HEK293 (cell line): ENCODE data around the gene DNAJC4.

Source experiments
- CTCF ChIA-PET: fragments of 350-600 bp; formaldehyde crosslinking; extraction: SDS; loops from one replicate; lab custom pipeline; 2021; ENCODE audit warnings: antibody characterized with exemption; lab: Yijun Ruan, JAX
- POLR2A ChIA-PET: fragments of 300-600 bp; formaldehyde crosslinking; extraction: SDS; loops from one replicate; lab custom pipeline; 2020; ENCODE audit warnings: antibody characterized with exemption, inconsistent platforms; lab: Yijun Ruan, JAX
- H3K27ac ChIP-seq: fragments of 200-500 bp; sonication (Bioruptor generic); 2 replicates; pipeline ENCODE4 v1.5.1; 2014; ENCODE audit warnings: low read depth, low read length, control low read depth, inconsistent platforms; ENCODE audit errors: extremely low read depth
- H3K36me3 ChIP-seq, 2 experiments: fragments of 200-500 bp in 1 of 2; sonication (Bioruptor generic) in 1 of 2; 1 replicate in 1 of 2; 2 replicates in 1 of 2; pipeline ENCODE4 v1.5.1; 2014 to 2017; ENCODE audit warnings: inconsistent platforms in 2 of 2, low read length in 2 of 2; ENCODE audit not compliant: control insufficient read depth in 2 of 2, insufficient read depth in 1 of 2
- H3K4me1 ChIP-seq: fragments of 200-500 bp; sonication (Bioruptor generic); 2 replicates; pipeline ENCODE4 v1.5.1; 2014; ENCODE audit warnings: mild to moderate bottlenecking, low read length, inconsistent platforms; ENCODE audit not compliant: control insufficient read depth, insufficient read depth
- H3K4me3 ChIP-seq: 2 replicates; pipeline ENCODE4 v1.5.1; 2011; ENCODE audit warnings: low read depth, mild to moderate bottlenecking, control low read depth, low read length, moderate library complexity
- H3K9me3 ChIP-seq: fragments of 200-500 bp; sonication (Bioruptor generic); 2 replicates; pipeline ENCODE4 v1.5.1; 2014; ENCODE audit warnings: low read depth, low read length, inconsistent platforms; ENCODE audit not compliant: control insufficient read depth, insufficient read depth
- IKZF3 ChIP-seq: fragments of 450-650 bp; IDR thresholded peaks from 2 replicates; pipeline ENCODE4 v1.5.0; 2018; ENCODE audit warnings: missing biosample characterization, mild to moderate bottlenecking, missing genetic modification characterization, moderate library complexity
- KLF8 ChIP-seq: fragments of 450-650 bp; formaldehyde crosslinking; IDR thresholded peaks from 2 replicates; pipeline ENCODE4 v1.5.1; 2016; ENCODE audit warnings: missing biosample characterization, missing genetic modification characterization
- MZF1 ChIP-seq: fragments of 450-650 bp; formaldehyde crosslinking; IDR thresholded peaks from 2 replicates; pipeline ENCODE4 v1.5.1; 2017; ENCODE audit warnings: missing biosample characterization, missing genetic modification characterization, borderline replicate concordance
- PATZ1 ChIP-seq: fragments of 450-650 bp; formaldehyde crosslinking; IDR thresholded peaks from 2 replicates; pipeline ENCODE4 v1.5.1; 2016; ENCODE audit warnings: missing biosample characterization, missing genetic modification characterization
- PBX3 ChIP-seq: sonication (generic); formaldehyde crosslinking; IDR thresholded peaks from 2 replicates; pipeline ENCODE4 v1.8.1; 2022; ENCODE audit warnings: mild to moderate bottlenecking, moderate library complexity, missing genetic modification reagents
- ZBTB10 ChIP-seq: fragments of 450-650 bp; formaldehyde crosslinking; IDR thresholded peaks from 2 replicates; pipeline ENCODE4 v1.5.1; 2016; ENCODE audit warnings: missing biosample characterization, missing genetic modification characterization
- ZBTB20 ChIP-seq: fragments of 450-650 bp; formaldehyde crosslinking; IDR thresholded peaks from 2 replicates; pipeline ENCODE4 v1.5.1; 2016; ENCODE audit warnings: missing biosample characterization, missing genetic modification characterization
- ZBTB26 ChIP-seq: fragments of 450-650 bp; formaldehyde crosslinking; optimal IDR thresholded peaks from 2 replicates; pipeline ENCODE3; 2016; ENCODE audit warnings: missing biosample characterization, mild to moderate bottlenecking, missing genetic modification characterization
- ZEB2 ChIP-seq: fragments of 450-650 bp; formaldehyde crosslinking; IDR thresholded peaks from 2 replicates; pipeline ENCODE4 v1.5.1; 2016; ENCODE audit warnings: missing biosample characterization, missing genetic modification characterization
- ZNF121 ChIP-seq: fragments of 450-650 bp; formaldehyde crosslinking; IDR thresholded peaks from 2 replicates; pipeline ENCODE4 v1.5.1; 2016; ENCODE audit warnings: missing biosample characterization, missing genetic modification characterization
- ZNF157 ChIP-seq: fragments of 450-650 bp; formaldehyde crosslinking; IDR thresholded peaks from 2 replicates; pipeline ENCODE4 v1.5.1; 2016; ENCODE audit warnings: missing biosample characterization, missing genetic modification characterization
- ZNF184 ChIP-seq: fragments of 450-650 bp; IDR thresholded peaks from 2 replicates; pipeline ENCODE4 v1.5.1; 2018; ENCODE audit warnings: missing biosample characterization, mild to moderate bottlenecking, missing genetic modification characterization
- ZNF423 ChIP-seq: fragments of 450-650 bp; formaldehyde crosslinking; IDR thresholded peaks from 2 replicates; pipeline ENCODE4 v1.5.1; 2016; ENCODE audit warnings: missing biosample characterization, missing genetic modification characterization
- ZSCAN16 ChIP-seq: fragments of 450-650 bp; formaldehyde crosslinking; IDR thresholded peaks from 2 replicates; pipeline ENCODE4 v1.5.1; 2016; ENCODE audit warnings: missing biosample characterization, missing genetic modification characterization
- TF ChIP-seq, protein P1 (sequence below): fragments of 450-650 bp; formaldehyde crosslinking; IDR thresholded peaks from 2 replicates; pipeline ENCODE4 v1.5.1; 2016; ENCODE audit warnings: missing biosample characterization, missing genetic modification characterization
- TF ChIP-seq, protein P2 (sequence below): fragments of 450-650 bp; formaldehyde crosslinking; IDR thresholded peaks from 2 replicates; pipeline ENCODE4 v1.5.1; 2016; ENCODE audit warnings: missing biosample characterization, missing genetic modification characterization

Gene DNAJC4

GRCh38 chr11:64251016-64251752, 20.8 kb downstream of the DNAJC4 start, which contains the start of gene PLCB3 (continued):
- TF ChIP-seq, protein P1, sequence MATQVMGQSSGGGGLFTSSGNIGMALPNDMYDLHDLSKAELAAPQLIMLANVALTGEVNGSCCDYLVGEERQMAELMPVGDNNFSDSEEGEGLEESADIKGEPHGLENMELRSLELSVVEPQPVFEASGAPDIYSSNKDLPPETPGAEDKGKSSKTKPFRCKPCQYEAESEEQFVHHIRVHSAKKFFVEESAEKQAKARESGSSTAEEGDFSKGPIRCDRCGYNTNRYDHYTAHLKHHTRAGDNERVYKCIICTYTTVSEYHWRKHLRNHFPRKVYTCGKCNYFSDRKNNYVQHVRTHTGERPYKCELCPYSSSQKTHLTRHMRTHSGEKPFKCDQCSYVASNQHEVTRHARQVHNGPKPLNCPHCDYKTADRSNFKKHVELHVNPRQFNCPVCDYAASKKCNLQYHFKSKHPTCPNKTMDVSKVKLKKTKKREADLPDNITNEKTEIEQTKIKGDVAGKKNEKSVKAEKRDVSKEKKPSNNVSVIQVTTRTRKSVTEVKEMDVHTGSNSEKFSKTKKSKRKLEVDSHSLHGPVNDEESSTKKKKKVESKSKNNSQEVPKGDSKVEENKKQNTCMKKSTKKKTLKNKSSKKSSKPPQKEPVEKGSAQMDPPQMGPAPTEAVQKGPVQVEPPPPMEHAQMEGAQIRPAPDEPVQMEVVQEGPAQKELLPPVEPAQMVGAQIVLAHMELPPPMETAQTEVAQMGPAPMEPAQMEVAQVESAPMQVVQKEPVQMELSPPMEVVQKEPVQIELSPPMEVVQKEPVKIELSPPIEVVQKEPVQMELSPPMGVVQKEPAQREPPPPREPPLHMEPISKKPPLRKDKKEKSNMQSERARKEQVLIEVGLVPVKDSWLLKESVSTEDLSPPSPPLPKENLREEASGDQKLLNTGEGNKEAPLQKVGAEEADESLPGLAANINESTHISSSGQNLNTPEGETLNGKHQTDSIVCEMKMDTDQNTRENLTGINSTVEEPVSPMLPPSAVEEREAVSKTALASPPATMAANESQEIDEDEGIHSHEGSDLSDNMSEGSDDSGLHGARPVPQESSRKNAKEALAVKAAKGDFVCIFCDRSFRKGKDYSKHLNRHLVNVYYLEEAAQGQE (tag by site-specific recombination), result 0 out of 2 replicates have a peak, but pooled peaks have one; percentile 12

DNA sequence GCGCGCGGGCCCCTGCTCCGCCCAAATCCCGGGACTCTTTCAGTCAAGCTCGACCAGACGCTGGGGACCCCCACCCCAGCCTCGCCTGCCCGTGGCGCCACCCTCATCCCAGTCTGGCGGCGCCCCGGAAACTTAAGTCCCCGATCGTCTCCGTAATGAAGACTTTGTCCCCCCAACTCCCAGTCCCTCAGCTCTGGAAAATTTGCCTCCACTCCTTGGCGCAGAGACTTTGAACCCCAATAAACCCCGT, 21.3 kb downstream of the DNAJC4 start:
- H3K4me1 ChIP-seq, result peaks cover 10% of the 10 kb centered on the region
- POLR2A ChIA-PET, result interaction anchor here (1.2 to 4.2 kb wide), 6 partner anchors 9 to 25 kb away, joined by 4 to 52 read pairs (median 6); partner anchors contain the start of genes FKBP2 and NUDT22
- peak overlapping the region; percentile 3; the same call in 1 of the 2 replicates for H3K27ac ChIP-seq
- H3K36me3 ChIP-seq, result peaks cover 0 to 27% of the 10 kb centered on the region in 2 experiments; a peak in 1 of 3 replicates
- H3K4me3 ChIP-seq, result peak overlapping the region; percentile 48
- TF ChIP-seq ZEB2 (tag by site-specific recombination), result no peak
- peak; percentile 10 for TF ChIP-seq ZBTB26 (tag by site-specific recombination)
- CTCF ChIA-PET, result interaction anchor here (0.6 to 3.6 kb wide), 17 partner anchors 9 to 485 kb away, joined by 3 to 48 read pairs (median 4); partner anchors contain the start of genes BAD and CATSPERZ
- H3K9me3 ChIP-seq, result no peaks in the 10 kb centered on the region

DNA sequence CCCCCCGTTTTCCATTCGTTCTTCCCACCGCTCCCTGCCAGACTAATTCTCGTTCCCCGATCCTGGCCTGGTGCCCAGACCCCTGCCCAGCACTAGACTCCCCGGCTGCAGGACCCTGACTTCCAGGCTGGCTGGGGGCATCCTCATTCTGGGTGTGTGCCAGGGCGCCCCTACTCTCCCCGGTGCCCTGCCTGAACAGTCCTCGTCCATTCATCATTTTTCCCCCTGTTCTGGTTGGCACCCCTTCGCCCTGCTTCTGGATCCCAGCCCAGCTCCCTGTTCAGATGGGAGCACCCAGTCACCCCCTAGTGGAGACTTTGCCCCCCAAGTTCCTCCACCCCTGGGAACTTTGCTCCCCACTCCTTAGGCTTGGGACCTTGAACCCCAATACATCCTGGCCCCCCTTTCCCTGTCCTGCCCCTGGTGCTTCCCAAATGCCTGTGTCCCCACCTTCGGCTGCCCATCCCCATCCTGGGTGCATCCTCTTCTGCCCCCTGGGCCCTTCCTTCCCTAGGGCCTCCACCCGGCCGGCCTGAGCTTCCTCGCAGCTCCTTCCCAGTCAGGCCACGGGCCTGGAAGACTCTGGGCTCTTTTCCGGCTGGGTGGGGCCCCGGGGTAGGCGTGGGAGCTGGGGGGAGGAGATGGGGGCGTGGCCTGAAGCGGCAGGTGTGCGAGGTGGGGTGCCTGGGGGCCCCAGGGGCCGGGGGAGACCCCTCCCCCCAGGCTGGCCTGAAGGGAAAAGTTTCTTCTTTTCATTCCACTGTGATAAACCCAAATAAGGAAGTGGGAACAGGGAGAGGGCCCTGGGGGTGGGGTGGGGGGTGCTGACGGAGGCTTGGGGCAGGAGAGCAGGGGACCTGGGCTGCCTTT, 21.9 kb downstream of the DNAJC4 start:
- Histone ChIP-seq H3K4me3 (peak overlapping the region; percentile 48), H3K4me1 (peaks cover 10% of the 10 kb centered on the region), H3K9me3 (no peaks in the 10 kb centered on the region), H3K36me3 (peaks cover 0 to 27% of the 10 kb centered on the region in 2 experiments; a peak in 2 of 3 replicates), H3K27ac (peak overlapping the region; percentile 3; the same call in 1 of the 2 replicates)
- CTCF ChIA-PET, result interaction anchor here (0.6 to 3.6 kb wide), 18 partner anchors 12 to 679 kb away, joined by 3 to 48 read pairs (median 4); partner anchors contain the start of genes BAD and CATSPERZ
- POLR2A ChIA-PET, result interaction anchor here (0.5 to 4.2 kb wide), 11 partner anchors 8 to 1553 kb away, joined by 3 to 52 read pairs (median 4); partner anchors contain the start of genes ESRRA, FKBP2 and NUDT22
- TF ChIP-seq ZBTB10 (peak; percentile 95), ZNF423 (tag by site-specific recombination) (peak; percentile 84), ZBTB20 (peak; percentile 20; the same call in 1 of the 2 replicates), PBX3 (CRISPR knock-in tag) (no peak), ZSCAN16 (tag by site-specific recombination) (no peak), IKZF3 (tag by site-specific recombination) (peak; percentile 79; the same call in 1 of the 2 replicates), MZF1 (no peak), KLF8 (tag by site-specific recombination) (peak; percentile 47; the same call in 1 of the 2 replicates), ZNF121 (tag by site-specific recombination) (no peak), ZNF184 (tag by site-specific recombination) (no peak), PATZ1 (tag by site-specific recombination) (peak; percentile 67), ZNF157 (tag by site-specific recombination) (no peak)
- TF ChIP-seq, protein P2, sequence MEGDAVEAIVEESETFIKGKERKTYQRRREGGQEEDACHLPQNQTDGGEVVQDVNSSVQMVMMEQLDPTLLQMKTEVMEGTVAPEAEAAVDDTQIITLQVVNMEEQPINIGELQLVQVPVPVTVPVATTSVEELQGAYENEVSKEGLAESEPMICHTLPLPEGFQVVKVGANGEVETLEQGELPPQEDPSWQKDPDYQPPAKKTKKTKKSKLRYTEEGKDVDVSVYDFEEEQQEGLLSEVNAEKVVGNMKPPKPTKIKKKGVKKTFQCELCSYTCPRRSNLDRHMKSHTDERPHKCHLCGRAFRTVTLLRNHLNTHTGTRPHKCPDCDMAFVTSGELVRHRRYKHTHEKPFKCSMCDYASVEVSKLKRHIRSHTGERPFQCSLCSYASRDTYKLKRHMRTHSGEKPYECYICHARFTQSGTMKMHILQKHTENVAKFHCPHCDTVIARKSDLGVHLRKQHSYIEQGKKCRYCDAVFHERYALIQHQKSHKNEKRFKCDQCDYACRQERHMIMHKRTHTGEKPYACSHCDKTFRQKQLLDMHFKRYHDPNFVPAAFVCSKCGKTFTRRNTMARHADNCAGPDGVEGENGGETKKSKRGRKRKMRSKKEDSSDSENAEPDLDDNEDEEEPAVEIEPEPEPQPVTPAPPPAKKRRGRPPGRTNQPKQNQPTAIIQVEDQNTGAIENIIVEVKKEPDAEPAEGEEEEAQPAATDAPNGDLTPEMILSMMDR (tag by site-specific recombination), result peak; percentile 91
